GM12892 (cell line): ENCODE measurements around the gene MICAL2.

ENCODE experiments used
- POLR2A ChIP-seq: IDR thresholded peaks from 2 replicates; pipeline ENCODE4 v1.6.1; 2011; ENCODE audit warnings: low read depth, low read length, control low read depth
- POLR2AphosphoS5 ChIP-seq: IDR thresholded peaks from 2 replicates; pipeline ENCODE4 v1.6.1; 2011; ENCODE audit warnings: low read depth, low read length, control low read depth

GRCh38 chr11:12079726-12080556 lies 30.4 kb upstream of the MICAL2 start:
- TF ChIP-seq POLR2AphosphoS5 (no peak), POLR2A (no peak)
